GM04503 (cell line): ENCODE results near the gene ALPK3.

ENCODE experiments used
- DNase-seq: peaks from one replicate; pipeline ENCODE4 v3.0.0-alpha.2; 2012; ENCODE audit warnings: low read depth

Gene ALPK3

GRCh38 chr15:84846269-84846668, 29.1 kb downstream of the ALPK3 start:
- DNase-seq = no peak

DNA sequence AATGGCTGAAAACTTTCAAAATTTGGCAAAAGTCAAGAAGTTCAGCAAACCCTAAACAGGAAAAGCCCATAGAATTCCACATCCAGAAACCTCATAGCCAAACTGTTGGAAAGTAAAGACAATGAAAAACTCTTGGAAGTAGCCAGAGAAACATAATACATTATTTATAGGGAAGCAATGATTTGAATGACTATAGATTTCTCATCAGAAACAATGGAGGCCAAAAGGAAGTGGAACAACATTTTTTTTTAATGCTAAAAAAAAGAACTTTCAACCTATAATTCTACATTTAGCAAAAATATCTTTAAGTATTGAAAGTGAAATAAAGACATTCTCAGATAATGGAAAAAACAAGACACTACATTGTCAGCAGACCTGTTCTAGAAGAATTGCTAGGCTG, 30.2 kb downstream of the ALPK3 start:
- no peak for DNase-seq

GRCh38 chr15:84852212-84852611, 35.1 kb downstream of the ALPK3 start:
- no peak for DNase-seq

DNA sequence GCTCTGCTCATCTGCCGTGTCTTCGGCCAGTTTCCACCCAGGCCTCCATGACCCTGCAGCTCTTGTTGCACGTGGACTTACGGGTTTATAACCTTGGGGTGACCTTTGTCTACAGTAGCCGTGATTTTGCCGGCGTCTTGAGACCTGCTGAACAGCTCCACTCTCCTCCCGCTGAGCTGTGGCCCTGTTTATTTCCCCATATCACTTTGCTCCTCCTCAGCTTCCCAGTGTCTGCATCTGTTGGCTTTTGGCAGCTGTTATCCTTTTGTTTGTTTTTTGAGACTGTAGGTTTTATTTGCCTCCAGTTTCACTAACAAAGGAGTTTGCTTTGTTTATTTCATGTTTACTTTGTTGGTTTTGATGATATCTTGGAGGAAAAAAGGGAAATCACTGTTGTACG, 38.0 kb downstream of the ALPK3 start:
- DNase-seq = no peak

DNA sequence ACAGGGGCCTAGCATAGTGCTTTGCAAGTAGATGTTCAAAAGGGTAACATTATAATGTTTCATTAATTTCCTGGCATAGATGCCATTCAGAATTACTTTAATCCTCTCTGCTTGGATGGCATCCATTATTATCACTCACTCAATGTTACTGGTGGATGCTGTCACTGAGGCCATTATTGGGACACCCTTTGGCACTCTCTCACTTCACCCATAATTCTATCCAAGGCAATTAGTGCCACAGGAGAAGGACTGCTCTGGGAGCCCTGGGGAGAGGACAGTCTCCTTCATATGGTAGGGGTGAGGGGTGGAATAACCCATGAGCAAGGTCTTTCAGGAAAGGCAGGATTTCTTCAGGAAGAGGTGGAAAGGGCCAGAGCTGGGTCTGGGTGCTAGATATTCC, 38.6 kb downstream of the ALPK3 start:
- DNase-seq = no peak

GRCh38 chr15:84856731-84857417, 39.7 kb downstream of the ALPK3 start:
- DNase-seq = no peak

GRCh38 chr15:84857418-84858004, 40.4 kb downstream of the ALPK3 start:
- no peak for DNase-seq

DNA sequence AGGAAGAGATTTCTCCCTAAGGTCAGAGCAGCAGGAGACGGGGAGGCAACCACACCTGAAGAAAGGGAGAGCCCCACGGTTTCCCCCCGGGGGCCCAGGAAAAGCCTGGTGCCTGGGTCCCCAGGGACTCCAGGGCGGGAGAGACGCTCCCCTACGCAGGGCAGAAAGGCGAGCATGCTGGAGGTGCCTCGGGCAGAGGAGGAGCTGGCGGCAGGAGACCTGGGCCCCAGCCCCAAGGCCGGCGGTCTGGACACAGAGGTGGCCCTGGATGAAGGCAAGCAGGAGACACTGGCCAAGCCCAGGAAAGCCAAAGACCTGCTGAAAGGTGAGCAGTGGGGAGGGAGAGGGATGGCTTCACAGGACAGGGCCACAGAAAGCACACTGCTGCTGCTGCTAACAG, 41.1 kb downstream of the ALPK3 start:
- DNase-seq = no peak

DNA sequence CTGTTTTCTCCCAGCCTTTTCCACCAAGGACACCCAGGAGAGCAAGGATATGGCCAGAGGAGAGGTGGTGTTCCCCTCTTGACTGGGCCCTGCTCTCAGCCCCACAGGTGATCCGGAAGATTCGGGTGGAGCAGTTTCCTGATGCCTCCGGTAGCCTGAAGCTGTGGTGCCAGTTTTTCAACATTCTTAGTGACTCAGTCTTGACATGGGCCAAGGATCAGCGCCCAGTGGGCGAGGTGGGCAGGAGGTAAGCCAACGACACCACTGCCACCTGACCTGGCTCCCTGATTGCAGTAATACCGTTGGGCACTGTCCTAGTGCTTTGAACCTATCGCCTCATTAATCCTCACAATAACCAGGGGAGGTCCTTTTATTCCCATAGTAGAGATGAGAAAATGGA, 42.0 kb downstream of the ALPK3 start:
- no peak for DNase-seq

DNA sequence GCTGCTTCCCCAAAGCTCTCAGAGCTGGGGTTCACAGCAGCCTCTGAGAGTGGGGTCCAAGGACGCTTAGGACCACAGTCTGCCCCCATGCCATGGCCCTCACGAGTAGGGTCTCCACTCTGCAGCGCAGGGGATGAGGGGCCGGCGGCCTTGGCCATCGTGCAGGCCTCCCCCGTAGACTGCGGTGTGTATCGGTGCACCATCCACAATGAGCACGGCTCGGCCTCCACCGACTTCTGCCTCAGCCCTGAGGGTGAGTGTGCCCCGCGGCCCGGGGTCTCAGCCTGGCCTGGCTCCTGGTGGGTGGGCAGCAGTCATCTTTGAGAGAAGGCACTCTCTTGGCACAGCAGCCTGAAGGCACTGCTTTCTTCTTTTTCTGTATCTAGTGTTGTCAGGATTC, 42.5 kb downstream of the ALPK3 start:
- no peak for DNase-seq

DNA sequence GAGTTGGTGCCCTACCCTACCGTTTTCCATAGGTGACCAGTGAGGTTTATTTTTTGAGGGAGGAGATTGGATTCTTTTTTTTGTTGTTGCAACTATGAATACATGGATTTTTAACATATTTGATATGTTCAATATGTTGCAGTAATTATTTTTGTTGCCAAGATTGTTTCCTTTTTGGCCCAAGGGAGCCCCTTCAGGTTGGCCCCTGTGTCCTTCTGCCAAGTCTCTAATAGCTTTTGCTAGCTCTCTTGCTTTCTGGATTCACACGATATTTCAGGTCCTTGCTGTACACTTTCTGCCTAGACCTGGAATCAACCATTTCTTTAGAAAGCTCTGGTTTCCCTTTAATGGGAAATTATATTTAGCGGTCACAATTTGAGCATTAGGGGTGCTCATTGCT, 44.6 kb downstream of the ALPK3 start:
- no peak for DNase-seq

DNA sequence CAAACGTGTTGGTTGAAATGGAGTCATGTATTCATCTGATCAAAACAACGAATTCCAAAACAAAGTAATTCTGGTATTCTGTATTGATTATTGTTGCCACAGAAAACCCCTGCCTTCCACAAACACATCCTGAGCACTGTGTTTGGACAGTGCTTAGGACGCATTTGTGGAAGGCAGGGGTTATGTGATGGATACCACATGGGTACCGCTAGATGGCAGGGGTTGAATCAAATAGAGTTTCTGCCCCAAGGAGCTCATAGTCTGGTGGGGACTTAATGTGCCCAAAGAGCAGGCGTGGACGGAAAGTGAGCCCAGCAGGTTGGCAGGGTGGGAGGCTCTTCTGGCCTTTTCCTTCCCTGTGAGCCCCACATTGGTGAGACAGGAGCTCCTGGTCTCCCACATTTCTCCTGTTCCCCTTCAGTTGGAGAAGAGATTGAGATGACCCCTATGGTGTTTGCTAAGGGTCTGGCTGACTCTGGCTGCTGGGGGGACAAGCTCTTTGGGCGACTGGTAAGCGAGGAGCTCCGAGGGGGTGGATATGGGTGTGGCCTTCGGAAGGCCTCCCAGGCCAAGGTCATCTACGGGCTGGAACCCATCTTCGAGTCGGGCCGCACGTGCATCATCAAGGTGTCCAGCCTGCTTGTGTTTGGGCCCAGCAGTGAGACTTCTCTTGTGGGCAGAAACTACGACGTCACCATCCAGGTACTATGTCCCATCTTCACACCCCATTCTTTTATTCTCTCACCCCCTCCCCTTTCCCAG, 45.2 kb downstream of the ALPK3 start:
- no peak for DNase-seq

- DNase-seq = no peak
Observed at GRCh38 chr15:84863565-84864443, 46.6 kb downstream of the ALPK3 start.

DNA sequence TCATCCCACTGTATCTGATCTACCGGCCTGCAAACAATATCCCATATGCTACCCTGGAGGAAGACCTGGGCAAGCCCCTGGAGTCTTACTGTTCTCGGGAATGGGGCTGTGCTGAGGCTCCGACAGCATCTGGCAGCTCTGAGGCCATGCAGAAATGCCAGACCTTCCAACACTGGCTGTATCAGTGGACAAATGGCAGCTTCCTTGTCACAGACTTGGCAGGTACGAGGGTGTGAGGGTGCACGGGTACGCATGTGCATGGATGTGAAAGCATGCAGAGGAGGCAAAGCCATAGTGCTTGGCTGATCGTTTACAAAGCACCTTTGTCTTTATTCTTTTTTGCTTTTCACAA, 47.3 kb downstream of the ALPK3 start:
- DNase-seq = no peak

- DNase-seq = no peak
Observed at GRCh38 chr15:84865074-84865569, 48.0 kb downstream of the ALPK3 start.

GRCh38 chr15:84868037-84868880, 51.1 kb downstream of the ALPK3 start:
- no peak for DNase-seq

- DNase-seq = no peak
Observed at GRCh38 chr15:84869510-84869909, 52.4 kb downstream of the ALPK3 start.

DNA sequence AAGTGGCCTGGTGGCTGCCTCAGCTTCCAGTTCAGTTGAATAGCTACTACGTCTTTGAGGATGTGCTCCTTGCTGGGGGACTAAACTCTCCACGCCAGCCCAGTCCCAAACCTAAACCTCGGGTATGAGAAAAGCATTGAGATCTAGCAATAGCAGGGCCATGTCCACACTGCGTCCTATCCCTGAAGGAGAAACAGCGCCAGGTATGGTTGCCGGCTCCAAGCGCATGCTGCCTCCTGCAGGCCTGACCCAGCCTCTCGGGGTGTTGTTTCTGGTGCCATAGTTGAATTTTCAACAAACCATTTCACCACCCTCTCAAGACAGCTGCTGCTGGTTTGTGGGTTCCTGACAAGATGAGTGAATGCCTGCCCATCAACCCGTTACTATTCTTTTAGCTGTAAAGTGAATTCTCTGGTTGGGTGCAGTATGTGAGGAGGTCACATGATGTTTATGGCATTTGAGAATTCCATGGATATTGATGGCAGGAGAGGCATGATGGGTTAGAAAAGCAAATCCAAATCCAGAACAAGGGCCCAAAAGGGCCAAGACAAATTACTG, 54.4 kb downstream of the ALPK3 start:
- DNase-seq = no peak

GRCh38 chr15:84872009-84872910, 55.1 kb downstream of the ALPK3 start:
- no peak for DNase-seq

- DNase-seq = no peak
Observed at GRCh38 chr15:84873997-84874396, 56.8 kb downstream of the ALPK3 start.
